Skeletal muscle satellite cell (primary cell): Measurements from ENCODE around the gene IL1A.

Source experiments
- H3K27me3 ChIP-seq: 2 replicates; pipeline ENCODE4 v1.7.0; 2013; ENCODE audit warnings: low read length; ENCODE audit not compliant: control insufficient read depth, insufficient read depth
- H3K36me3 ChIP-seq: 2 replicates; pipeline ENCODE4 v1.7.0; 2013; ENCODE audit warnings: mild to moderate bottlenecking, control low read depth, low read length; ENCODE audit not compliant: insufficient read depth
- H3K4me1 ChIP-seq: 2 replicates; pipeline ENCODE4 v1.7.0; 2013; ENCODE audit warnings: low read length; ENCODE audit not compliant: control insufficient read depth, insufficient read depth
- H3K4me2 ChIP-seq: 2 replicates; pipeline ENCODE4 v1.7.0; 2013; ENCODE audit warnings: mild to moderate bottlenecking, low read length
- H3K4me3 ChIP-seq: 2 replicates; pipeline ENCODE4 v1.7.0; 2013; ENCODE audit warnings: low read length
- H3K9ac ChIP-seq: 2 replicates; pipeline ENCODE4 v1.7.0; 2013; ENCODE audit warnings: mild to moderate bottlenecking, low read depth, low read length, moderate library complexity
- H3K9me3 ChIP-seq: replicated peaks from 2 replicates; pipeline ENCODE4 v1.7.0; 2013; ENCODE audit warnings: mild to moderate bottlenecking, control low read depth, low read length

Gene IL1A

GRCh38 chr2:112730216-112730615, 54.1 kb downstream of the IL1A start:
- H3K9me3 ChIP-seq, result no peaks in the 10 kb centered on the region
- H3K27me3 ChIP-seq, result no peaks in the 10 kb centered on the region
- no peak overlapping the region for H3K4me2 ChIP-seq
- H3K4me1 ChIP-seq, result peaks cover 3% of the 10 kb centered on the region
- H3K9ac ChIP-seq, result no peak overlapping the region
- H3K36me3 ChIP-seq, result no peaks in the 10 kb centered on the region
- H3K4me3 ChIP-seq, result no peak overlapping the region

- no peaks in the 10 kb centered on the region for H3K9me3 ChIP-seq
- H3K36me3 ChIP-seq, result no peaks in the 10 kb centered on the region
- no peak overlapping the region for H3K4me3 ChIP-seq
- H3K27me3 ChIP-seq, result no peaks in the 10 kb centered on the region
- H3K4me2 ChIP-seq, result no peak overlapping the region
- H3K4me1 ChIP-seq, result peaks cover 3% of the 10 kb centered on the region
- H3K9ac ChIP-seq, result no peak overlapping the region
Measured at GRCh38 chr2:112728378-112729175, 55.7 kb downstream of the IL1A start.

- Histone ChIP-seq H3K4me1 (peaks cover 3% of the 10 kb centered on the region), H3K4me2 (no peak overlapping the region), H3K36me3 (no peaks in the 10 kb centered on the region), H3K4me3 (no peak overlapping the region), H3K27me3 (no peaks in the 10 kb centered on the region), H3K9ac (no peak overlapping the region), H3K9me3 (no peaks in the 10 kb centered on the region)
Measured at GRCh38 chr2:112728029-112728362, 56.3 kb downstream of the IL1A start.

GRCh38 chr2:112727276-112728028, 56.8 kb downstream of the IL1A start:
- H3K4me3 ChIP-seq, result no peak overlapping the region
- H3K4me2 ChIP-seq, result no peak overlapping the region
- no peaks in the 10 kb centered on the region for H3K27me3 ChIP-seq
- H3K9ac ChIP-seq, result no peak overlapping the region
- H3K36me3 ChIP-seq, result no peaks in the 10 kb centered on the region
- H3K9me3 ChIP-seq, result no peaks in the 10 kb centered on the region
- peaks cover 3% of the 10 kb centered on the region for H3K4me1 ChIP-seq

GRCh38 chr2:112726487-112727190, 57.7 kb downstream of the IL1A start:
- Histone ChIP-seq H3K4me2 (peak overlapping the region; percentile 39), H3K4me1 (peaks cover 3% of the 10 kb centered on the region), H3K36me3 (no peaks in the 10 kb centered on the region), H3K27me3 (no peaks in the 10 kb centered on the region), H3K9ac (peak overlapping the region; percentile 36), H3K9me3 (no peaks in the 10 kb centered on the region), H3K4me3 (no peak overlapping the region)

- Histone ChIP-seq H3K9me3 (no peaks in the 10 kb centered on the region), H3K4me1 (peaks cover 3% of the 10 kb centered on the region), H3K27me3 (no peaks in the 10 kb centered on the region), H3K4me3 (no peak overlapping the region), H3K4me2 (no peak overlapping the region), H3K9ac (no peak overlapping the region), H3K36me3 (no peaks in the 10 kb centered on the region)
Measured at GRCh38 chr2:112725545-112726457, 58.5 kb downstream of the IL1A start.

- H3K9ac ChIP-seq, result no peak overlapping the region
- H3K4me1 ChIP-seq, result peaks cover 3% of the 10 kb centered on the region
- no peaks in the 10 kb centered on the region for H3K27me3 ChIP-seq
- H3K36me3 ChIP-seq, result no peaks in the 10 kb centered on the region
- H3K4me3 ChIP-seq, result no peak overlapping the region
- H3K9me3 ChIP-seq, result no peaks in the 10 kb centered on the region
- no peak overlapping the region for H3K4me2 ChIP-seq
Measured at GRCh38 chr2:112724591-112725525, 59.4 kb downstream of the IL1A start.

GRCh38 chr2:112723995-112724394, 60.3 kb downstream of the IL1A start:
- no peak overlapping the region for H3K4me2 ChIP-seq
- H3K9ac ChIP-seq, result no peak overlapping the region
- no peaks in the 10 kb centered on the region for H3K9me3 ChIP-seq
- H3K4me1 ChIP-seq, result peaks cover 3% of the 10 kb centered on the region
- H3K4me3 ChIP-seq, result no peak overlapping the region
- no peaks in the 10 kb centered on the region for H3K36me3 ChIP-seq
- peaks cover 2% of the 10 kb centered on the region for H3K27me3 ChIP-seq
